IMR-90 (cell line): ENCODE measurements around the gene FER1L5. TPM values are rescaled to one million over a fixed set of nuclear protein-coding genes. Genes with fewer than 3 reads are reported as not detected.

ENCODE experiments used
- ATAC-seq: fragments of 200-7000 bp; cut with Tn5 transposase; 2 replicates; pipeline ENCODE4 v1.9.1; 2020; ENCODE audit warnings: low read depth, mild to moderate bottlenecking, moderate library complexity
- BruUV-seq: library from RNA; stranded (reverse); fragments of 400-500 nt; replicated peaks from 2 replicates; lab custom pipeline; 2021; lab: Mats Ljungman, UMichigan
- CTCF ChIA-PET: fragments of 300-600 bp; formaldehyde crosslinking; extraction: SDS; loops from one replicate; lab custom pipeline; 2021; ENCODE audit warnings: antibody characterized with exemption; lab: Yijun Ruan, JAX
- POLR2A ChIA-PET: fragments of 300-600 bp; sonication (Branson Sonifier 250); formaldehyde crosslinking; loops from one replicate; lab custom pipeline; 2022; ENCODE audit warnings: antibody characterized with exemption; ENCODE audit not compliant: unreplicated experiment; lab: Charles Lee
- DNase-seq: peaks from one replicate; pipeline ENCODE4 v3.0.0; 2013
- H2AFZ ChIP-seq: replicated peaks from 2 replicates; pipeline ENCODE3; 2013; ENCODE audit warnings: low read length, mild to moderate bottlenecking; ENCODE audit not compliant: poor library complexity
- H2AK5ac ChIP-seq: 2 replicates; pipeline ENCODE4 v1.6.1; 2013; ENCODE audit warnings: low read depth, low read length, inconsistent platforms
- H2AK9ac ChIP-seq: replicated peaks from 2 replicates; pipeline ENCODE3; 2013; ENCODE audit warnings: mild to moderate bottlenecking, low read depth, low read length, moderate library complexity; ENCODE audit not compliant: poor library complexity
- H2BK120ac ChIP-seq: 2 replicates; pipeline ENCODE4 v1.6.1; 2013; ENCODE audit warnings: low read depth, low read length, inconsistent platforms
- H2BK15ac ChIP-seq: 3 replicates; pipeline ENCODE4 v1.6.1; 2013; ENCODE audit warnings: low read depth, low read length, inconsistent platforms
- H2BK20ac ChIP-seq: 2 replicates; pipeline ENCODE4 v1.6.1; 2013; ENCODE audit warnings: low read depth, mild to moderate bottlenecking, inconsistent platforms, low read length, moderate library complexity
- H2BK5ac ChIP-seq: 2 replicates; pipeline ENCODE4 v1.6.1; 2013; ENCODE audit warnings: mild to moderate bottlenecking, low read depth, low read length, inconsistent platforms; ENCODE audit not compliant: poor library complexity, severe bottlenecking
- H3K14ac ChIP-seq: replicated peaks from 2 replicates; pipeline ENCODE4 v1.6.1; 2013; ENCODE audit warnings: low read depth, low read length, inconsistent platforms
- H3K18ac ChIP-seq: 2 replicates; pipeline ENCODE4 v1.6.1; 2013; ENCODE audit warnings: low read depth, low read length, control low read depth
- H3K23ac ChIP-seq: 2 replicates; pipeline ENCODE4 v1.6.1; 2013; ENCODE audit warnings: low read depth, low read length, inconsistent platforms
- H3K27ac ChIP-seq: 2 replicates; pipeline ENCODE4 v1.5.1; 2013; ENCODE audit warnings: mild to moderate bottlenecking, control low read depth, low read length; ENCODE audit not compliant: insufficient read depth
- H3K27me3 ChIP-seq: 2 replicates; pipeline ENCODE4 v1.6.1; 2013; ENCODE audit warnings: low read length; ENCODE audit not compliant: control insufficient read depth, insufficient read depth
- H3K36me3 ChIP-seq: 2 replicates; pipeline ENCODE4 v1.6.1; 2013; ENCODE audit warnings: low read length, mixed read lengths; ENCODE audit not compliant: control insufficient read depth, insufficient read depth
- H3K4ac ChIP-seq: 2 replicates; pipeline ENCODE4 v1.6.1; 2013; ENCODE audit warnings: low read depth, low read length, inconsistent platforms
- H3K4me1 ChIP-seq: 2 replicates; pipeline ENCODE4 v1.6.1; 2013; ENCODE audit warnings: low read length, mixed read lengths; ENCODE audit not compliant: control insufficient read depth, insufficient read depth
- H3K4me2 ChIP-seq: 2 replicates; pipeline ENCODE4 v1.6.1; 2013; ENCODE audit warnings: low read depth, mild to moderate bottlenecking, control low read depth, low read length, moderate library complexity
- H3K4me3 ChIP-seq: 2 replicates; pipeline ENCODE4 v1.5.1; 2013; ENCODE audit warnings: low read depth, mild to moderate bottlenecking, control low read depth, low read length, moderate library complexity; ENCODE audit not compliant: insufficient read depth
- H3K56ac ChIP-seq: 2 replicates; pipeline ENCODE4 v1.6.1; 2013; ENCODE audit warnings: low read length, inconsistent platforms; ENCODE audit not compliant: insufficient read depth; ENCODE audit errors: extremely low read depth
- H3K79me1 ChIP-seq, 2 experiments: 2 replicates each; pipeline ENCODE4 v1.6.1; 2013; ENCODE audit warnings: low read length in 2 of 2, inconsistent platforms in 1 of 2, low read depth in 1 of 2
- H3K9ac ChIP-seq: 2 replicates; pipeline ENCODE4 v1.6.1; 2013; ENCODE audit warnings: low read depth, low read length, control low read depth
- H3K9me1 ChIP-seq: 2 replicates; pipeline ENCODE4 v1.6.1; 2013; ENCODE audit warnings: low read length, inconsistent platforms; ENCODE audit not compliant: insufficient read depth
- H3K9me3 ChIP-seq: 2 replicates; pipeline ENCODE4 v1.6.1; 2013; ENCODE audit warnings: low read length; ENCODE audit not compliant: control insufficient read depth, insufficient read depth
- H4K20me1 ChIP-seq: 2 replicates; pipeline ENCODE4 v1.6.1; 2013; ENCODE audit warnings: low read length, inconsistent platforms; ENCODE audit not compliant: insufficient read depth
- H4K5ac ChIP-seq: 2 replicates; pipeline ENCODE4 v1.6.1; 2013; ENCODE audit warnings: mild to moderate bottlenecking, low read depth, low read length, control low read depth
- H4K8ac ChIP-seq, 2 experiments: 2 replicates each; pipeline ENCODE4 v1.6.1; 2013; ENCODE audit warnings: low read depth in 2 of 2, low read length in 2 of 2, control low read depth in 1 of 2, inconsistent platforms in 1 of 2
- H4K91ac ChIP-seq: 2 replicates; pipeline ENCODE4 v1.6.1; 2013; ENCODE audit warnings: low read depth, low read length, inconsistent platforms; ENCODE audit not compliant: insufficient read depth
- BHLHE40 ChIP-seq: fragments of 150-350 bp; IDR thresholded peaks from 2 replicates; pipeline ENCODE4 v1.6.1; 2016; ENCODE audit warnings: mild to moderate bottlenecking, low read depth, low read length
- CEBPB ChIP-seq: IDR thresholded peaks from 2 replicates; pipeline ENCODE4 v1.6.1; 2012; ENCODE audit warnings: low read depth, low read length, improper control_type of control experiment
- CHD1 ChIP-seq: IDR thresholded peaks from 2 replicates; pipeline ENCODE4 v1.6.1; 2012; ENCODE audit warnings: low read depth, low read length, improper control_type of control experiment
- CTCF ChIP-seq: conservative IDR thresholded peaks from 2 replicates; pipeline ENCODE4 v1.5.1; 2012; ENCODE audit warnings: mild to moderate bottlenecking, low read depth, low read length, improper control_type of control experiment
- ELK1 ChIP-seq: fragments of 150-350 bp; IDR thresholded peaks from 2 replicates; pipeline ENCODE4 v1.6.1; 2016; ENCODE audit warnings: low read depth, mild to moderate bottlenecking, low read length, moderate library complexity, borderline replicate concordance
- NFE2L2 ChIP-seq: fragments of 150-350 bp; IDR thresholded peaks from 2 replicates; pipeline ENCODE4 v1.6.1; 2016; ENCODE audit warnings: low read depth, mild to moderate bottlenecking, low read length
- RFX5 ChIP-seq: IDR thresholded peaks from 2 replicates; pipeline ENCODE4 v1.8.0; 2012; ENCODE audit warnings: low read depth, mild to moderate bottlenecking, low read length, moderate library complexity
- USF2 ChIP-seq: fragments of 150-350 bp; IDR thresholded peaks from 2 replicates; pipeline ENCODE4 v1.6.1; 2017; ENCODE audit warnings: mild to moderate bottlenecking, antibody characterized with exemption, low read length, low read depth
- WGBS, 2 experiments: methylation state at CpG; one replicate each; pipeline versions ENCODE4 v1.1.5 to v1.1.7; 2013; ENCODE audit warnings: missing lambda C conversion rate in 2 of 2; ENCODE audit not compliant: insufficient read length in 1 of 2; ENCODE audit errors: extremely low coverage in 2 of 2; 5-methylcytosine and 5-hydroxymethylcytosine counted together
- dilution Hi-C: fragments of 300-500 bp; cut with HindIII; formaldehyde crosslinking; loops from one replicate; pipeline ENCODE4 v1.14.3; 2018; ENCODE audit warnings: low sequenced_read_pairs; ENCODE audit not compliant: unreplicated experiment
- in situ Hi-C: fragments of 300-500 bp; cut with MboI; formaldehyde crosslinking; loops from 3 replicates; pipeline ENCODE4 v1.14.3; 2019; ENCODE audit warnings: low sequenced_read_pairs, inconsistent platforms, mixed read lengths
- intact Hi-C: fragments of 100-400 bp; cut with micrococcal nuclease; formaldehyde crosslinking; loops from 2 replicates; pipeline ENCODE4 v1.10.0; 2022
- polyA plus RNA-seq, 3 experiments: library from polyadenylated mRNA; depleted of rRNA; stranded (reverse); fragments of >200 nt; gene quantifications; 2 replicates each; pipeline ENCODE4 v1.2.3, GENCODE V29; 2012; ENCODE audit warnings: low replicate concordance in 1 of 3
- total RNA-seq: library from RNA; depleted of rRNA; stranded (reverse); fragments of >200 nt; gene quantifications from 2 replicates; pipeline ENCODE4 v1.2.3, GENCODE V29; 2012

FER1L5 gene
- total and polyA plus RNA-seq, 2 of the 4 experiments (the other 2 are of a cell fraction) = 0.15 to 0.36 TPM

GRCh38 chr2:96651793-96652192 is 9.2 kb downstream of the FER1L5 start:
- Histone ChIP-seq H3K4me2 (no peak overlapping the region), H2BK5ac (no peak overlapping the region), H4K8ac (no peak overlapping the region), H3K23ac (no peak overlapping the region), H3K36me3 (no peaks in the 10 kb centered on the region), H3K79me1 (no peaks in the 10 kb centered on the region), H3K9me3 (no peaks in the 10 kb centered on the region), H2BK20ac (no peak overlapping the region), H2BK120ac (no peak overlapping the region), H3K56ac (no peak overlapping the region), H4K91ac (no peak overlapping the region), H3K27me3 (no peaks in the 10 kb centered on the region), H3K18ac (no peak overlapping the region), H3K4me3 (no peak overlapping the region), H4K5ac (no peak overlapping the region), H2AFZ (no peak overlapping the region), H3K9ac (no peak overlapping the region), H3K14ac (no peak overlapping the region), H3K4ac (no peak overlapping the region), H3K4me1 (peaks cover 2% of the 10 kb centered on the region; the same call in 1 of the 2 replicates), H3K27ac (no peak overlapping the region), H2AK5ac (no peak overlapping the region), H2AK9ac (no peak overlapping the region), H4K20me1 (no peaks in the 10 kb centered on the region), H2BK15ac (no peak overlapping the region), H3K9me1 (no peaks in the 10 kb centered on the region)
- 78% methylated on average over 7 of the region's 8 CpGs; no CpG with 5 or more reads in 1 of the 2 experiments for WGBS, 2 experiments
- no peak for ATAC-seq
- no peak for TF ChIP-seq USF2
- TF ChIP-seq BHLHE40 = no peak
- TF ChIP-seq ELK1 = no peak
- no peak for TF ChIP-seq NFE2L2
- no peak for TF ChIP-seq CEBPB
- TF ChIP-seq CTCF = no peak
- no peak for TF ChIP-seq CHD1
- TF ChIP-seq RFX5 = no peak
- dilution Hi-C loops (no loop called here), in situ Hi-C loops (no loop called here), intact Hi-C loops (no loop called here)
- DNase-seq = no peak
- no TSS peak for BruUV-seq
- ChIA-PET CTCF (no interaction called here), POLR2A (no interaction called here)
